GM18502 (cell line): Measurements from ENCODE around the gene KIF3C.
"Not testable (repeated sequence)": the region's sequence is repeated elsewhere in the genome, so short reads cannot be mapped to it uniquely, and the experiment has no call there.

ENCODE experiments used
- ATAC-seq: cut with Tn5 transposase; IDR thresholded peaks from one replicate; pipeline ENCODE4 v1.9.1; 2021; ENCODE audit warnings: mild to moderate bottlenecking; ENCODE audit not compliant: unreplicated experiment, poor library complexity

KIF3C gene

GRCh38 chr2:25920786-25921415 lies 61.4 kb downstream of the KIF3C start:
- ATAC-seq, result no peak

GRCh38 chr2:25920336-25920735 lies 62.0 kb downstream of the KIF3C start:
- no peak for ATAC-seq

GRCh38 chr2:25917832-25918231 lies 64.5 kb downstream of the KIF3C start:
- no peak for ATAC-seq

GRCh38 chr2:25917411-25917810 lies 64.9 kb downstream of the KIF3C start:
- ATAC-seq, result not testable (repeated sequence)

- ATAC-seq, result not testable (repeated sequence)
Measured at GRCh38 chr2:25915944-25916772, 66.1 kb downstream of the KIF3C start.

GRCh38 chr2:25915411-25915810 lies 66.9 kb downstream of the KIF3C start:
- ATAC-seq, result not testable (repeated sequence)

GRCh38 chr2:25913696-25913973 lies 68.7 kb downstream of the KIF3C start:
- ATAC-seq, result not testable (repeated sequence)

- no peak for ATAC-seq
Measured at GRCh38 chr2:25912851-25913695, 69.2 kb downstream of the KIF3C start.

GRCh38 chr2:25909574-25909973 lies 72.7 kb downstream of the KIF3C start:
- ATAC-seq, result not testable (repeated sequence)

- no peak for ATAC-seq
Measured at GRCh38 chr2:25905126-25905525, 77.2 kb downstream of the KIF3C start.

- no peak for ATAC-seq
Measured at GRCh38 chr2:25903216-25903776, 79.0 kb downstream of the KIF3C start.

- no peak for ATAC-seq
Measured at GRCh38 chr2:25899404-25899970, 82.8 kb downstream of the KIF3C start.

- ATAC-seq, result no peak
Measured at GRCh38 chr2:25897506-25897905, 84.8 kb downstream of the KIF3C start.

GRCh38 chr2:25896308-25896707 lies 86.0 kb downstream of the KIF3C start:
- ATAC-seq, result not testable (repeated sequence)

GRCh38 chr2:25895610-25896009 lies 86.7 kb downstream of the KIF3C start:
- ATAC-seq, result no peak

- ATAC-seq, result no peak
Measured at GRCh38 chr2:25895018-25895417, 87.3 kb downstream of the KIF3C start.

- no peak for ATAC-seq
Measured at GRCh38 chr2:25894135-25894830, 88.0 kb downstream of the KIF3C start.

- no peak for ATAC-seq
Measured at GRCh38 chr2:25891672-25892071, 90.6 kb downstream of the KIF3C start.

- no peak for ATAC-seq
Measured at GRCh38 chr2:25887624-25888242, 94.6 kb downstream of the KIF3C start.
